ENCODE measurements around the gene LGALS9.

LGALS9 gene

DNA sequence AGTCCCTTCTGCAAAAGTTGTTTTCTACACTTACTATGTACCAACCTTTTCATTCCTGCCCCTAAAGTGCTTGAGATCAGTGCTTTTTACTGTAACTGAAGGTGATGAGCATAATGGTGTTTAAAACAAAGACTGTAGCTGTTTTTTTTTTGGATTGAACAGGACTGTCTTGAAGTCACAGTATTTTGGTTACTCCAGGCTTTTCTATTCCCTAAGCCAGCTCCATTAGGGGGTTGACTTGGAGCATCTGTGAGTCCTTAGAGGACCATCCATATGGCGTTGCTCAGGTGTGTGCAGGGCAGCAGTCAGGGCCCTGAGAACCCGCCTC, 29.0 kb upstream of the LGALS9 start:
- TF ChIP-seq, protein P1, sequence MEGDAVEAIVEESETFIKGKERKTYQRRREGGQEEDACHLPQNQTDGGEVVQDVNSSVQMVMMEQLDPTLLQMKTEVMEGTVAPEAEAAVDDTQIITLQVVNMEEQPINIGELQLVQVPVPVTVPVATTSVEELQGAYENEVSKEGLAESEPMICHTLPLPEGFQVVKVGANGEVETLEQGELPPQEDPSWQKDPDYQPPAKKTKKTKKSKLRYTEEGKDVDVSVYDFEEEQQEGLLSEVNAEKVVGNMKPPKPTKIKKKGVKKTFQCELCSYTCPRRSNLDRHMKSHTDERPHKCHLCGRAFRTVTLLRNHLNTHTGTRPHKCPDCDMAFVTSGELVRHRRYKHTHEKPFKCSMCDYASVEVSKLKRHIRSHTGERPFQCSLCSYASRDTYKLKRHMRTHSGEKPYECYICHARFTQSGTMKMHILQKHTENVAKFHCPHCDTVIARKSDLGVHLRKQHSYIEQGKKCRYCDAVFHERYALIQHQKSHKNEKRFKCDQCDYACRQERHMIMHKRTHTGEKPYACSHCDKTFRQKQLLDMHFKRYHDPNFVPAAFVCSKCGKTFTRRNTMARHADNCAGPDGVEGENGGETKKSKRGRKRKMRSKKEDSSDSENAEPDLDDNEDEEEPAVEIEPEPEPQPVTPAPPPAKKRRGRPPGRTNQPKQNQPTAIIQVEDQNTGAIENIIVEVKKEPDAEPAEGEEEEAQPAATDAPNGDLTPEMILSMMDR (conservative IDR thresholded peaks at IDR 0.05; ENCODE audit: low read depth): peak; percentile 34; the same call in 1 of the 2 replicates
- CTCF ChIA-PET: interaction anchor here (0.6 to 1.8 kb wide), 8 partner anchors 28 to 406 kb away, joined by 3 to 8 read pairs (median 3); partner anchors contain the start of gene KSR1
- POLR2A ChIA-PET (ENCODE audit: low non-redundant PET): no interaction called here
- no peak for DNase-seq (ENCODE audit: low spot score)
- no peak overlapping the region for H3K27ac ChIP-seq

DNA sequence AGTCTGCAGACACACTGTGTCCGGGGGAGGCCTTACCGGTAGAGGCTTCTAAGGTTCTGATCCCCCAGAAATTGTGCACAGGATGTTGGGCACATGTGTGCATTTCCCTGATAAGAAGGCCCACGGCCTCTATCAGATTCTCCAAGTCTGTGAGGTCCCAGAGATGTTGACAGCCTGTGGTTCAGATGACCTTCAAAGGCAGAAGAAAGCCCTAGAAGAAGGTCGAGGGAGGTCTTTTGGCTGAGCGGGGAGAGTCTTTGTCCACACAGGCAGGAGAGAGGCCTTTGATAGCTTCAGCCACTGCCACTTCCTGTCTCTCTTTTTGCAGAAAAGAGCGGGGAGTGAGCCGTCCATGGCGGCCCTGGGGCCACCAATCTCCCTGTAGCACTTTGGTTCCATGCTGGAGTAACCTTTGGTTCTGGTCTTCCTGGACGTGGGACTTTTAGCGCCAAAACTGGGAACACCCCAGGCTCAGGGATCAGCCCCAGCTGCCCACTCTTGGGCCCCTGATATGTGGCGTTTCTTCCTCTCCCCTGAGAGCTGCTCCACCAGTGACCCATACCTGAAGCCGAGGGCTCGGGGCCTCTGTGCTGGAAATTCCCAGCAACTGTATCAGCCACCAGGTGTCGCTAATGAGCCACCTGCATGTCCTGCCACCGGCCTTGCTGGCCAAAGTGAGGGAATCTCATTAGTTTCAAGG, 28.1 kb upstream of the LGALS9 start:
- TF ChIP-seq, protein P1 (conservative IDR thresholded peaks at IDR 0.05; ENCODE audit: low read depth): peak; percentile 92
- POLR2A ChIA-PET (ENCODE audit: low non-redundant PET): no interaction called here
- CTCF ChIA-PET: interaction anchor here (0.6 to 1.2 kb wide), 13 partner anchors 11 to 356 kb away, joined by 3 to 11 read pairs (median 3); partner anchors contain the start of gene KSR1
- H3K27ac ChIP-seq: no peak overlapping the region
- DNase-seq (ENCODE audit: low spot score): peak; percentile 81

DNA sequence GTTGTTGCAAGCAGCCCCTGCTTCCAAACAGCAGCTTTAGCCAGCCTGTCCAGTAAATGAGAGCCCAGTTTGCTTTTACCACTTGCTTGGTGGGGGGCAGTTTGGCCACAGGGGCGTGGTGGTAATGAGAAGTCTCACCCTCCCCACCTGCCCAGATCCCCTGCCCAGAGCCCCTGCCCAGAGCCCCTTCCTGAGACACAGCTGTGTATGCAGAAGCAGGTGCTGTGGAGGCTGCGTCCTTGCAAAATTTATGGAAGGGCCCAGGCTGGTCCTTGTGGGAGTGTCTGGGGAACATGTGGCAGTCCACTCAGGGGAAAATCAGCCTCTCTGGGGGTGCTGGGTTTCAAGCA, 27.6 kb upstream of the LGALS9 start:
- no peak overlapping the region for H3K27ac ChIP-seq
- ChIA-PET CTCF (interaction anchor here (0.6 to 1.2 kb wide), 12 partner anchors 11 to 355 kb away, joined by 3 to 11 read pairs (median 4); no protein-coding TSS in a partner anchor), POLR2A (ENCODE audit: low non-redundant PET) (no interaction called here)
- no peak for DNase-seq (ENCODE audit: low spot score)
- TF ChIP-seq, protein P1 (conservative IDR thresholded peaks at IDR 0.05; ENCODE audit: low read depth): peak; percentile 62

DNA sequence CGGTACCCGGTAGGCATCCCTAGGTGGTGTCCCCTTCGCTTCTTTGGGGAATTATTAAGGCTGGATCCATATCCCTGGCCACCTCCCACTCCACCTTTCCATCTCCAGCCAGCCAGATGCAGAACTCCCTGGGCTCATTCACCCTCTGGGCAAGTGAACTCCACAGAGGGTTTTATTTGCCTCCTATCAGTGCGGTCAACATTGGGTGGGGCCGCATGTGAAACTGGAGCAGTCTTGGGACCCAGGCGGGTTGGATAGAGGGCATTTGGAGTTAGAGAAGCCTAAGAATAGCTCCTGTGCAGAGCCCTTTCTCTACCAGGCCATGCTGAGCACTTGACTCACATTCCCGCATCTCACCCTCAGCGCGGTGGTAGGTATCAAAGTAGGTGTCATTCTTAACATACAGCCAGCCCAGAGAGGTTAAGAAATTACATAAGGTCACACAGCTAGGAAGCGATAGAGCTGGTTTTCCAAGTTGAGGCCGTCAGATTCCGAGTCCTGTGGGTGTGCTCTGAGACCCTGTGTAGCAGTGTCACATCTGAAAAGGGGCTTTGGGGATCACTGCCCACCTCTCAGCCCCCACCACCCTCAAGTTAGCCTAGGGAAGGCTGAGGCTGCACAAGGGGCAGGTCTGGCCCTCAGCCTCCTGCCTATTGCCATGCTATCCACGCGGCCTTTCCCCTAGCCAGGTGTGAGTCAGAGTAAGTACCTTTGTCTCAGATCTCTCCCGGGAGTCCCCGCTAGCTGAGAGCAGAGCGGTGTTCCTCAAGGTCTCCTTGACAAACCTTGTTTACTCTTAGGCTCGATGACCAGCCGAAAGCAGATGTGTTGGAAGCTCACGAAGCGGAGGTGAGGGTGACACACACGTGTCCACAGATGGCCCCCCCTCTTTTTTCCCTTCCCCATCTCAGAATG, 26.9 kb upstream of the LGALS9 start:
- DNase-seq (ENCODE audit: low spot score): no peak
- TF ChIP-seq, protein P1 (conservative IDR thresholded peaks at IDR 0.05; ENCODE audit: low read depth): no peak
- no peak overlapping the region for H3K27ac ChIP-seq
- POLR2A ChIA-PET (ENCODE audit: low non-redundant PET): no interaction called here
- CTCF ChIA-PET: interaction anchor here (0.6 to 1.2 kb wide), 9 partner anchors 61 to 354 kb away, joined by 3 to 11 read pairs (median 3); no protein-coding TSS in a partner anchor

DNA sequence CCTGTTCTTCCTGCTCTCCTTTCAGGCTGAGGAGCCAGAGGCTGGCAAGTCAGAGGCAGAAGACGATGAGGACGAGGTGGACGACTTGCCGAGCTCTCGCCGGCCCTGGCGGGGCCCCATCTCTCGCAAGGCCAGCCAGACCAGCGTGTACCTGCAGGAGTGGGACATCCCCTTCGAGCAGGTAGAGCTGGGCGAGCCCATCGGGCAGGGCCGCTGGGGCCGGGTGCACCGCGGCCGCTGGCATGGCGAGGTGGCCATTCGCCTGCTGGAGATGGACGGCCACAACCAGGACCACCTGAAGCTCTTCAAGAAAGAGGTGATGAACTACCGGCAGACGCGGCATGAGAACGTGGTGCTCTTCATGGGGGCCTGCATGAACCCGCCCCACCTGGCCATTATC, 25.6 kb upstream of the LGALS9 start:
- POLR2A ChIA-PET (ENCODE audit: low non-redundant PET): no interaction called here
- DNase-seq (ENCODE audit: low spot score): no peak
- TF ChIP-seq, protein P1 (conservative IDR thresholded peaks at IDR 0.05; ENCODE audit: low read depth): no peak
- CTCF ChIA-PET: interaction anchor here (0.6 to 1.2 kb wide), 3 partner anchors 77 to 151 kb away, joined by 3 to 4 read pairs (median 3); no protein-coding TSS in a partner anchor
- no peak overlapping the region for H3K27ac ChIP-seq

DNA sequence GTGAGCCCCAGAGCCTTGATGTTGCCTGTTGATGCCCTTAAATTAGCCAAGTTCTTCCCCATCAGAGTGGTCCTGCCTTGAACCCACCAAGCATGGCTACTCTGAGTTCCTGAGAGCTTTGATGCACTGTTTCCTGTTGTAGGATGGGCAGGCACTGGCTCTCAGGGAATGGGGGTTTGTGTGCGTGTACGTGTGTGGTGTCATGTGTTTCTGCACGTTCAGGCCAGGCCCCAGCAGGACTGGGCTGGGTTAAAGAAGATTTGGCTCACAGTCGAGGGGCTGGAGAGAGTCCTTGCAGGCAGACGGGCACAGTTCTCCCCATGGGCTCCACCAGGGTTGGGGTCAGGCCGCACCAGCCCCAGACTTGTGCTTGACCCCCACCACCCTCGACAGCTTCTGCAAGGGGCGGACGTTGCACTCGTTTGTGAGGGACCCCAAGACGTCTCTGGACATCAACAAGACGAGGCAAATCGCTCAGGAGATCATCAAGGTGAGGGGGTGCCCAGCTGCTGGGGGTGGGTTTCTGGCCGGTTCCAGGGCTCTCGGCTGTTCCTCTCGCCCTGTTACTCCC, 23.4 kb upstream of the LGALS9 start:
- CTCF ChIA-PET: interaction anchor here (1.0 to 1.4 kb wide), 3 partner anchors 43 to 148 kb away, joined by 3 to 4 read pairs (median 4); no protein-coding TSS in a partner anchor
- no peak overlapping the region for H3K27ac ChIP-seq
- no peak for DNase-seq (ENCODE audit: low spot score)
- POLR2A ChIA-PET (ENCODE audit: low non-redundant PET): no interaction called here
- TF ChIP-seq, protein P1 (conservative IDR thresholded peaks at IDR 0.05; ENCODE audit: low read depth): no peak

Measured in RWPE1 (cell line).